Measurements from ENCODE around the gene MAPKAPK5.

DNA sequence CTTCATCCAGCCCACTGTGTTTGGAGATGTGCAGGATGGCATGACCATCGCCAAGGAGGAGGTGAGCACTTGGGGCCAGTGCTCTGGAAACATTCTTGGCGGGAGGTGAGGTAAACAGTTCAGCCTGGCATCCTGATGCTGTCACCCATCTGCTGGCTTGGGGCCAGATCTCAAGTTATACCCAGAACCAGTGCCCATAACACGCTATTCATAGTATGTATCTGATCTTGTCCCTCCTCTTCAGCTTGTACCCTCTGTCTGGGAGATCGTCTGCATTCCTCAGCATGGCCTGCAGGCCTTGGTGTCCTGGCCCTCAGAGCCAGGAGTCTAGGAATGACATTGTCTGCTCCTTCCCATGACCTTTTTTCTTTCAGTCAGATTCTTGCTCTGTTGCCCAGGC is 43.8 kb upstream of the MAPKAPK5 start:
- no peak for TF ChIP-seq POLR2A (IDR thresholded peaks at IDR 0.05; ENCODE audit: low read length)
- no peak for TF ChIP-seq GATA1 (IDR thresholded peaks at IDR 0.05; ENCODE audit: low read depth, low read length)
